ENCODE data around the gene LPGAT1.

LPGAT1 gene

DNA sequence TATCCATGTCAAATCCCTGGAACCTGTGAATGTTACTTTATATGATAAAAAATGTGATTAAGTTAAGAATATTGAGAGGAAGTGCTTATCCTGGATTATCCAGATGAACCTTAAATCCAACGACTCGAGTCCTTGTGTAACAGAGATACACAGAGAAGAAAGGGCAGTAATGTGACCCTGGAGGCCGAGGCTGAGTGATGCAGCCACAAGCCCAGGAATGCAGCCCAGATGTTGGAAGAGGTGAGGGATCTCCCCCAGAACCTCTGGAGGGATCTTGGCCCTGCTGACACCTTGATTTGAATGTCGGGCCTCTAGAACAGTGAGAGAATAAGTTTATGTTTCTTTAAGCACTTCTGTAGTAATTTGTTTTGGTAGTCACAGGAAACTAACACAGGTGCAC is 18.0 kb downstream of the LPGAT1 start:
- DNase-seq (ENCODE audit: insufficient read length, low spot score) (no peak), FAIRE-seq (no peak)
- no peak for TF ChIP-seq SPI1 (IDR thresholded peaks at IDR 0.05; ENCODE audit: low read depth, low read length)
- TF ChIP-seq TAF1 (IDR thresholded peaks at IDR 0.05; ENCODE audit: low read depth, low read length): no peak
- no peak for TF ChIP-seq POU2F2 (IDR thresholded peaks at IDR 0.05; ENCODE audit: low read depth, low read length)
- no peak for TF ChIP-seq POLR2AphosphoS5 (IDR thresholded peaks at IDR 0.05; ENCODE audit: low read depth, low read length)
- TF ChIP-seq PAX5 (IDR thresholded peaks at IDR 0.05; ENCODE audit: insufficient read depth, low read length, severe bottlenecking): no peak
- no peak for TF ChIP-seq POLR2A (IDR thresholded peaks at IDR 0.05; ENCODE audit: low read depth, low read length)

- FAIRE-seq (peak; percentile 45), DNase-seq (ENCODE audit: insufficient read length, low spot score) (no peak)
These were observed 18.7 kb downstream of the LPGAT1 start for GRCh38 chr1:211811848-211812247.

DNA sequence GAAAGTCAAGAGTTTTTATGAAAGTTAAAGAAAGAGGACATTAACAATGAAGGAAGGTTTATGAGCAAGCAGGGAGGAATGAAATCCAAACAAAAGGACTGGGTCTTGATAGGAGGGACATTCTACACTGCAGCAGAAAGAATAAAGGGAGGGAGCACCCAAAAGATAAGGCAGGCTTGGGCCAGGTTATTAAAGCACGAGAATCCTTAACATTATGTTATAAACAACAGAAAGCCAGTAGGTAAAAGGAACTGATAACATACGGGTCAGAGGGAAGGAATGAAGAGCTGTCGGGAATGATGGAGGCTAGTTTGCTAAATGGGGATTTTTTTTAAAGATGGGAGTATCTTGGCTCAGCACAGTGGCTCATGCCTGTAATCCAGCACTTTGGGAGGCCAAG is 19.4 kb downstream of the LPGAT1 start:
- FAIRE-seq (no peak), DNase-seq (ENCODE audit: insufficient read length, low spot score) (no peak)
- TF ChIP-seq POU2F2 (IDR thresholded peaks at IDR 0.05; ENCODE audit: low read depth, low read length): no peak
- no peak for TF ChIP-seq TAF1 (IDR thresholded peaks at IDR 0.05; ENCODE audit: low read depth, low read length)
- no peak for TF ChIP-seq POLR2AphosphoS5 (IDR thresholded peaks at IDR 0.05; ENCODE audit: low read depth, low read length)
- TF ChIP-seq PAX5 (IDR thresholded peaks at IDR 0.05; ENCODE audit: insufficient read depth, low read length, severe bottlenecking): no peak
- no peak for TF ChIP-seq SPI1 (IDR thresholded peaks at IDR 0.05; ENCODE audit: low read depth, low read length)

More at GRCh38 chr1:211811848-211812247, 18.7 kb downstream of the LPGAT1 start:
- TF ChIP-seq PAX5 (IDR thresholded peaks at IDR 0.05; ENCODE audit: insufficient read depth, low read length, severe bottlenecking) (no peak), TAF1 (IDR thresholded peaks at IDR 0.05; ENCODE audit: low read depth, low read length) (no peak), POLR2AphosphoS5 (IDR thresholded peaks at IDR 0.05; ENCODE audit: low read depth, low read length) (no peak), POLR2A (IDR thresholded peaks at IDR 0.05; ENCODE audit: low read depth, low read length) (no peak), POU2F2 (IDR thresholded peaks at IDR 0.05; ENCODE audit: low read depth, low read length) (no peak), SPI1 (IDR thresholded peaks at IDR 0.05; ENCODE audit: low read depth, low read length) (no peak)

- DNase-seq (ENCODE audit: insufficient read length, low spot score) (no peak), FAIRE-seq (no peak)
These were observed 22.1 kb downstream of the LPGAT1 start for GRCh38 chr1:211808475-211808874.

DNA sequence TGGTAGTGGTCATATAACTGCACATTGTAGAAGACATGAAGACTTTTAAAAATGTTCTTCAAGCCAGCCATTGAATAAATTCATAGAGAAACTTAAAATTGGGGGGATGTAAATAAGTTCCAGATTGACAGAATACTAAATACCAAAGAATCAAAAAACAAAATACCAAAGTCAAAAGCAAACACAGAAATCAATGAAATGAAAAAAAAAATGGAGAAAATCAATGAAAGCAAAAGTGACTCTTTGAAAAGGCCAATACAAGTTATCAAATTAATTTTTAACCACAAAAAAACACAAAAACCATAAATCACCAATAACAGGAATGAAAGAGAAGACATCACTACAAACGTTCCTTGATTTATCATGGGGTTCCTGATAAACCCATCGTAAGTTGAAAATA is 25.6 kb downstream of the LPGAT1 start:
- no peak for TF ChIP-seq TAF1 (IDR thresholded peaks at IDR 0.05; ENCODE audit: low read depth, low read length)
- no peak for TF ChIP-seq POU2F2 (IDR thresholded peaks at IDR 0.05; ENCODE audit: low read depth, low read length)
- no peak for TF ChIP-seq PAX5 (IDR thresholded peaks at IDR 0.05; ENCODE audit: insufficient read depth, low read length, severe bottlenecking)
- DNase-seq (ENCODE audit: insufficient read length, low spot score) (no peak), FAIRE-seq (no peak)

More at GRCh38 chr1:211808475-211808874, 22.1 kb downstream of the LPGAT1 start:
- no peak for TF ChIP-seq TAF1 (IDR thresholded peaks at IDR 0.05; ENCODE audit: low read depth, low read length)
- TF ChIP-seq POLR2AphosphoS5 (IDR thresholded peaks at IDR 0.05; ENCODE audit: low read depth, low read length): no peak
- TF ChIP-seq SPI1 (IDR thresholded peaks at IDR 0.05; ENCODE audit: low read depth, low read length): no peak
- TF ChIP-seq POLR2A (IDR thresholded peaks at IDR 0.05; ENCODE audit: low read depth, low read length): no peak
- no peak for TF ChIP-seq POU2F2 (IDR thresholded peaks at IDR 0.05; ENCODE audit: low read depth, low read length)
- no peak for TF ChIP-seq PAX5 (IDR thresholded peaks at IDR 0.05; ENCODE audit: insufficient read depth, low read length, severe bottlenecking)

DNA sequence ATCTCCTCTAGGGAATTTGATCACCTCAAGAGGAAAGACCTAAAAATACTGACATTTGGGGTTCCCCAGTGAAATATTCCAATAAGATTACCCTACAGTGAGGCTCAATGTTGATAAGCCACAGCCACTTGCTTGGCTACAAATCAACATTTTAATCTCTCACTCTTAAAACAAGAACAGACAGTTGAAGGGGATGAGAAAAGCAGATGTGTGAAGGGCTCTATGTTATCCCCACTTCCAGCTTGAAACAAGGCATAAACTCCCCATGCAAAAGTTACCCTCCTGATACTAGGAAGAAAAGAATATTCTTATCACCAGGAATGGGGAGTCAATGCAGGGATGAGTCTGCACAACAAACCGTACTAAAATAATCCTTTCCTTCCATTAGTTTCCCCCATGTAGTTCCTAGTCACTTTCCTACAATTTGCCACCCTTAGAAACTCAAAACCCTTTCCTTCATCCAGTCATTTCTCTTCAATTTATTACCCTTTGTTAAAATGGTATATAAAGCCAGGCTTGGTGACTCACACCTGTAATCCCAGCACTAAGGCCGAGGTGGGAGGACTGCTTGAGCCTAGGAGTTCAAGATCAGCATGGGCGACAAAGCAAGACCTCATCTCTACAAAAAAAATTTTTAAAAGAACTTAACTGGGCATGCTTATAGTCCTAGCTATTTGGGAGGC is 29.5 kb downstream of the LPGAT1 start:
- no peak for TF ChIP-seq POLR2AphosphoS5 (IDR thresholded peaks at IDR 0.05; ENCODE audit: low read depth, low read length)
- no peak for TF ChIP-seq POLR2A (IDR thresholded peaks at IDR 0.05; ENCODE audit: low read depth, low read length)
- no peak for TF ChIP-seq POU2F2 (IDR thresholded peaks at IDR 0.05; ENCODE audit: low read depth, low read length)
- TF ChIP-seq SPI1 (IDR thresholded peaks at IDR 0.05; ENCODE audit: low read depth, low read length): no peak
- no peak for TF ChIP-seq TAF1 (IDR thresholded peaks at IDR 0.05; ENCODE audit: low read depth, low read length)
- TF ChIP-seq PAX5 (IDR thresholded peaks at IDR 0.05; ENCODE audit: insufficient read depth, low read length, severe bottlenecking): no peak
- DNase-seq (ENCODE audit: insufficient read length, low spot score): no peak
- FAIRE-seq: no peak

GRCh38 chr1:211797994-211798393 is 32.6 kb downstream of the LPGAT1 start:
- FAIRE-seq: no peak

GRCh38 chr1:211791979-211792378 is 38.6 kb downstream of the LPGAT1 start:
- DNase-seq (ENCODE audit: insufficient read length, low spot score) (no peak), FAIRE-seq (no peak)
- TF ChIP-seq POU2F2 (IDR thresholded peaks at IDR 0.05; ENCODE audit: low read depth, low read length) (no peak), POLR2AphosphoS5 (IDR thresholded peaks at IDR 0.05; ENCODE audit: low read depth, low read length) (no peak), POLR2A (IDR thresholded peaks at IDR 0.05; ENCODE audit: low read depth, low read length) (no peak), SPI1 (IDR thresholded peaks at IDR 0.05; ENCODE audit: low read depth, low read length) (no peak), TAF1 (IDR thresholded peaks at IDR 0.05; ENCODE audit: low read depth, low read length) (no peak), PAX5 (IDR thresholded peaks at IDR 0.05; ENCODE audit: insufficient read depth, low read length, severe bottlenecking) (no peak)

More at GRCh38 chr1:211797994-211798393, 32.6 kb downstream of the LPGAT1 start:
- no peak for TF ChIP-seq POLR2AphosphoS5 (IDR thresholded peaks at IDR 0.05; ENCODE audit: low read depth, low read length)
- no peak for TF ChIP-seq POU2F2 (IDR thresholded peaks at IDR 0.05; ENCODE audit: low read depth, low read length)
- no peak for TF ChIP-seq TAF1 (IDR thresholded peaks at IDR 0.05; ENCODE audit: low read depth, low read length)
- no peak for TF ChIP-seq PAX5 (IDR thresholded peaks at IDR 0.05; ENCODE audit: insufficient read depth, low read length, severe bottlenecking)
- no peak for TF ChIP-seq POLR2A (IDR thresholded peaks at IDR 0.05; ENCODE audit: low read depth, low read length)
- TF ChIP-seq SPI1 (IDR thresholded peaks at IDR 0.05; ENCODE audit: low read depth, low read length): no peak
- no peak for DNase-seq (ENCODE audit: insufficient read length, low spot score)

GRCh38 chr1:211789641-211790464 is 40.7 kb downstream of the LPGAT1 start:
- FAIRE-seq (no peak), DNase-seq (ENCODE audit: insufficient read length, low spot score) (no peak)
- TF ChIP-seq POLR2A (IDR thresholded peaks at IDR 0.05; ENCODE audit: low read depth, low read length): no peak
- no peak for TF ChIP-seq PAX5 (IDR thresholded peaks at IDR 0.05; ENCODE audit: insufficient read depth, low read length, severe bottlenecking)
- TF ChIP-seq TAF1 (IDR thresholded peaks at IDR 0.05; ENCODE audit: low read depth, low read length): no peak
- TF ChIP-seq POLR2AphosphoS5 (IDR thresholded peaks at IDR 0.05; ENCODE audit: low read depth, low read length): no peak
- no peak for TF ChIP-seq SPI1 (IDR thresholded peaks at IDR 0.05; ENCODE audit: low read depth, low read length)
- no peak for TF ChIP-seq POU2F2 (IDR thresholded peaks at IDR 0.05; ENCODE audit: low read depth, low read length)

Data from GM12891 (cell line).